Suprapubic skin (tissue), 4 donors: Measurements from ENCODE around the gene CISH. TPM values are rescaled to one million over a fixed set of nuclear protein-coding genes. Genes with fewer than 3 reads are reported as not detected.

Source experiments
- DNase-seq, 2 donors: peaks; one replicate each; pipeline ENCODE4 v3.0.0-alpha.2; 2019; ENCODE audit warnings: low spot score in 2 of 2
- H3K27ac ChIP-seq: fragments of 200-600 bp; sonication (generic); one replicate; pipeline ENCODE4 v1.5.1; 2019
- H3K27me3 ChIP-seq: fragments of 200-600 bp; sonication (generic); one replicate; pipeline ENCODE4 v1.5.1; 2019
- H3K36me3 ChIP-seq: fragments of 200-600 bp; sonication (generic); one replicate; pipeline ENCODE4 v1.5.1; 2019
- H3K4me1 ChIP-seq: fragments of 200-600 bp; sonication (generic); one replicate; pipeline ENCODE4 v1.5.1; 2019
- H3K4me3 ChIP-seq: fragments of 200-600 bp; sonication (generic); one replicate; pipeline ENCODE4 v1.5.1; 2019; ENCODE audit warnings: mild to moderate bottlenecking
- H3K9me3 ChIP-seq: fragments of 200-600 bp; sonication (generic); one replicate; pipeline ENCODE4 v1.5.1; 2019
- EP300 ChIP-seq: sonication (generic); formaldehyde crosslinking; IDR thresholded peaks from one replicate; pipeline ENCODE4 v1.6.1; 2017; ENCODE audit warnings: antibody characterized with exemption
- POLR2A ChIP-seq, 2 donors: fragments of 450-650 bp; IDR thresholded peaks; one replicate each; pipeline ENCODE4 v1.6.1; 2017; ENCODE audit warnings: antibody characterized with exemption in 2 of 2, mild to moderate bottlenecking in 2 of 2, moderate library complexity in 2 of 2
- POLR2AphosphoS5 ChIP-seq, 3 donors: sonication (generic); formaldehyde crosslinking; IDR thresholded peaks; one replicate each; pipeline ENCODE4 v1.6.1; 2017; ENCODE audit warnings: antibody characterized with exemption in 3 of 3
- WGBS: methylation state at CpG from one replicate; pipeline ENCODE4 v1.1.5; 2018; 5-methylcytosine and 5-hydroxymethylcytosine counted together
- total RNA-seq, 4 donors: library from RNA; depleted of rRNA; stranded (reverse); fragments of >200 nt; gene quantifications; one replicate each; pipeline ENCODE4 v1.1.0, GENCODE V29; 2016
- TF ChIP-seq, protein P1 (sequence below), 2 donors: fragments of 200-600 bp in 1 of 2; fragments of 450-650 bp in 1 of 2; sonication (generic) in 1 of 2; IDR thresholded peaks; one replicate each; pipeline ENCODE4 v1.5.1; 2016 to 2019; ENCODE audit warnings: antibody characterized with exemption in 2 of 2, mild to moderate bottlenecking in 1 of 2, moderate library complexity in 1 of 2

CISH gene
- total RNA-seq, 4 donors from 2014 or later = 12.8 to 20.5 (median 14.7) TPM

DNA sequence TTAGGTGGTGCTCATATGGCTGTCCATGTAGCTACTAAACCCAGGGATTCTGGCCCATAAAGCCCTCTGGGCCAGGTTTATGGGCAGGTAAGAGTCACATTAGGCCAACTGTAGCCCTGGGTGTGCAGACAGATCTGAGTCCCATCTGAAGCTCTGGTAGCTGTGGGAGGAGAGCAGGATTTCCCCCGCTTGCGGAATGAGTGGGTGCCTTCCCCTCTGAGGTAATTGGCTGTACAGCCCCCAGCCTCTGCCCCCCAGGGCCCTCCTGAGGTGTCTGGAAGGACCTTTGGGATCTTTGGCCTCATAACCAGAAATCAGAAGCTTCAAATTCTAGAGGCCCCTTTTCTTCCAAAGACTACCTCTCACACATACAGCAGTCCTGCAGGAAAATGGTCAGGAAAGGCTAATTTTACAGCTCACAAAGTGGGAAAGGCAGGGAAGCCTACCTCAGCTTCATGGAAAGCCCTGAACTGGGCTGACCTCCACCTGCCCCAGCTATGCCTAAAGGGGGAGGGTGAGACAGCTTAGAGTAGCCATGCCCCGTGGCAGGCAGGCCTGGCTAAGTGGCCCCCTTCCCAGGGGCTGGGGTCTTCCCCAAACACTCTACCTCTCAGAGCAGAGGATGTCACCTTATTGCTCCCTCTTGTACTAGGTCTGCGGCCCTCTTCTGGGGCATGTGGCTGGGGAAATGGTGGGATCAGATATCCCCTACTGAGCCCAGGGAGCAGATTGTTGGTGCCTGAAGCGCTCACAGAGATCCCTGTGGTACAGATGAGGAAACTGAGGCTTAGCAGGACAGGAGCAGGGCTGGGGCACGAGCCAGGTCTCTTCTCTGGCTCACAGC lies 25.4 kb downstream of the CISH start:
- TF ChIP-seq EP300 (no peak), POLR2AphosphoS5 (IDR thresholded peaks at IDR 0.05) (no peak), POLR2A (IDR thresholded peaks at IDR 0.05) (no peak)
- TF ChIP-seq, protein P1, sequence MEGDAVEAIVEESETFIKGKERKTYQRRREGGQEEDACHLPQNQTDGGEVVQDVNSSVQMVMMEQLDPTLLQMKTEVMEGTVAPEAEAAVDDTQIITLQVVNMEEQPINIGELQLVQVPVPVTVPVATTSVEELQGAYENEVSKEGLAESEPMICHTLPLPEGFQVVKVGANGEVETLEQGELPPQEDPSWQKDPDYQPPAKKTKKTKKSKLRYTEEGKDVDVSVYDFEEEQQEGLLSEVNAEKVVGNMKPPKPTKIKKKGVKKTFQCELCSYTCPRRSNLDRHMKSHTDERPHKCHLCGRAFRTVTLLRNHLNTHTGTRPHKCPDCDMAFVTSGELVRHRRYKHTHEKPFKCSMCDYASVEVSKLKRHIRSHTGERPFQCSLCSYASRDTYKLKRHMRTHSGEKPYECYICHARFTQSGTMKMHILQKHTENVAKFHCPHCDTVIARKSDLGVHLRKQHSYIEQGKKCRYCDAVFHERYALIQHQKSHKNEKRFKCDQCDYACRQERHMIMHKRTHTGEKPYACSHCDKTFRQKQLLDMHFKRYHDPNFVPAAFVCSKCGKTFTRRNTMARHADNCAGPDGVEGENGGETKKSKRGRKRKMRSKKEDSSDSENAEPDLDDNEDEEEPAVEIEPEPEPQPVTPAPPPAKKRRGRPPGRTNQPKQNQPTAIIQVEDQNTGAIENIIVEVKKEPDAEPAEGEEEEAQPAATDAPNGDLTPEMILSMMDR (IDR thresholded peaks at IDR 0.05) = no peak
- peaks cover 39% of the 10 kb centered on the region for H3K4me1 ChIP-seq
- 97% methylated on average over 4 of the region's 6 CpGs for WGBS
- H3K36me3 ChIP-seq = peaks cover under 1% of the 10 kb centered on the region
- DNase-seq = no peak
- no peaks in the 10 kb centered on the region for H3K9me3 ChIP-seq
- no peaks in the 10 kb centered on the region for H3K27me3 ChIP-seq
- no peak overlapping the region for H3K4me3 ChIP-seq
- H3K27ac ChIP-seq = no peak overlapping the region

DNA sequence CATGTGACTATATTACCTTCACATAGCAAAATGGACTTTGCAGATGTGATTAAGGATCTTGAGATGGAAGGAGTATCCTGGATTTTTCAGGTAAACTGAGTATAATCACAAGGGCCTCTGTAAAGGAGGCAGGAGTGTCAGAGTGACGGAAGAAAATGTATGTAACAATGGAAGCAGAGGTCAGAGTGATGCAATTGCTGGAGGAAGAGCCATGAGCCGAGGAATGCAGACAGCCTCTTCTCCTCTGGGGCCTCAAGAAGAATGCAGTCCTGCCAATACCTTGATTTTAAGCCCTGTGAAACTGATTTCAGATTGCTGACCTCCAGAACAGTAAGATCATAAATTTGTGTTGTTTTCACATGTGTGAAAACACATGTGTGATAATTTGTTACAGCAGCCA lies 27.2 kb downstream of the CISH start:
- Histone ChIP-seq H3K4me3 (no peak overlapping the region), H3K27me3 (no peaks in the 10 kb centered on the region), H3K9me3 (no peaks in the 10 kb centered on the region), H3K4me1 (peaks cover 26% of the 10 kb centered on the region), H3K27ac (peak overlapping the region; percentile 68), H3K36me3 (peaks cover 16% of the 10 kb centered on the region)
- 77% methylated on average over 2 of the region's 2 CpGs for WGBS
- DNase-seq = no peak
- TF ChIP-seq POLR2A (IDR thresholded peaks at IDR 0.05) (no peak), POLR2AphosphoS5 (IDR thresholded peaks at IDR 0.05) (no peak), EP300 (no peak)
- TF ChIP-seq, protein P1 (IDR thresholded peaks at IDR 0.05) = no peak

DNA sequence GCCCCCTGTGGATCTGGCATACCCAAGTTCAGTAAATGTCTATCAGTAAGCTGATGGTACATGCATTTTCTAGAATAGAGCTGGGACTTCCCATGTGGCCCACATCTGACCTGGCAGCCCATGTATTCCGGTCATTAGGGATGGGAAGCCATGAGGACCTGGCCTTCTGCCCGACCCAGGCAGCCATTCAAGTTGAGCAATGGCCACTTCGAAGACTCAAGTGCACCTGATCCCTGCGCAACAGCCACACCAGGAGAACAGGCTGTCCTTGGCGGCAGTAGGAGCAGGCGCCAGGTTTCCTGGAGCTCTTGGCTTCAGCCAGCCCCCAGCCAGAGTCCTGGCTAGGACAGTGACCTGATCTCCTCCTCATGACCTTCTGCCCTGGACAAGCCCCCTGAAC lies 27.7 kb downstream of the CISH start:
- H3K27ac ChIP-seq = peak overlapping the region; percentile 68
- H3K9me3 ChIP-seq = no peaks in the 10 kb centered on the region
- H3K4me3 ChIP-seq = no peak overlapping the region
- DNase-seq = peak; percentile 91
- H3K27me3 ChIP-seq = no peaks in the 10 kb centered on the region
- H3K36me3 ChIP-seq = peaks cover 21% of the 10 kb centered on the region
- peaks cover 23% of the 10 kb centered on the region for H3K4me1 ChIP-seq
- TF ChIP-seq, protein P1 (IDR thresholded peaks at IDR 0.05) = no peak
- TF ChIP-seq POLR2AphosphoS5 (IDR thresholded peaks at IDR 0.05) = peak; percentile 26 to 91 (median 84)
- 67% methylated on average over 1 of the region's 6 CpGs for WGBS

DNA sequence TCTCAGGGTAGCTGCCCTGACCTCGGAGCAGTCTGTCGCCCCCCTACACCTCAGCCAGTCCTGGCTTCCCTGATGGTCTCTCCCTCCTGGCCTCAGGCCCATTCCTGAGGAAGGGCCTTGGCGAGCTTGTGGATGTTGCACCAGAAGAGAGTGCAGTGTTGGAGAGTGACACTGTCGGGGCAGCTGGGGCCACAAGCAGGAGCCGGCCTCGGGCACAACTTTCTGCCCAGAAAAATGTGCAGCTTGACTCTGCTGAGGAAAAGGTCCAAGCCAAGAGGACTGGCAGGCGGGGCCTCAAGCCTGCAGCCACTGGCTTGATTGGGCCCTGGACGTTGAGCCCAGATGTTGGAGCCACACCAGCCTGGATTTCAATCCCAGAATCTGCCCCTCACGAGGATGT lies 29.5 kb downstream of the CISH start:
- WGBS = 66% methylated on average over 4 of the region's 9 CpGs
- TF ChIP-seq POLR2AphosphoS5 (IDR thresholded peaks at IDR 0.05) (no peak), POLR2A (IDR thresholded peaks at IDR 0.05) (no peak), EP300 (no peak)
- TF ChIP-seq, protein P1 (IDR thresholded peaks at IDR 0.05) = no peak
- Histone ChIP-seq H3K9me3 (no peaks in the 10 kb centered on the region), H3K36me3 (peaks cover 39% of the 10 kb centered on the region), H3K27ac (no peak overlapping the region), H3K4me3 (no peak overlapping the region), H3K4me1 (peaks cover 14% of the 10 kb centered on the region), H3K27me3 (no peaks in the 10 kb centered on the region)
- no peak for DNase-seq

DNA sequence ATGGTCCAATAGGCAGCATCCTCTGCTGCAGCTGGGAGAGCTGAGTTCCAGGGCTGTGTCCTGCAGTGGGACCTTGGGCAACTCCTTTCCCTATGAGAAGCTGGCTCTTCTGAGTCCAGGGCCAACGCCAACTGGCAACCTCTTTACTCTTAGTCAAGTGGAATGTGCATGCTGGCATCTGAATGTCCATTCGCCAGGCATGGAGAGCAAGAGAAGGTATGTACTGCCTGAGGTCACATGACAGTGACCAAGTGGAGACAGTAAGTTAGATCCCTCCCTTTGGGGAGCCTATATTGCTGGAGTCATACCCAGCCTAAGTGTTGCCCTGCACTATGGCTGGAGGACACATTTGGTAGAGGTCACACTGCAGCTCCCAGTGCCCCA lies 30.1 kb downstream of the CISH start:
- peaks cover 14% of the 10 kb centered on the region for H3K4me1 ChIP-seq
- H3K36me3 ChIP-seq = peaks cover 43% of the 10 kb centered on the region
- WGBS = 100% methylated on average over 2 of the region's 2 CpGs
- TF ChIP-seq POLR2A (IDR thresholded peaks at IDR 0.05) = no peak
- no peak for TF ChIP-seq EP300
- TF ChIP-seq, protein P1 (IDR thresholded peaks at IDR 0.05) = no peak
- TF ChIP-seq POLR2AphosphoS5 (IDR thresholded peaks at IDR 0.05) = no peak
- H3K27ac ChIP-seq = no peak overlapping the region
- H3K9me3 ChIP-seq = no peaks in the 10 kb centered on the region
- no peak for DNase-seq
- no peak overlapping the region for H3K4me3 ChIP-seq
- H3K27me3 ChIP-seq = no peaks in the 10 kb centered on the region
